ENCODE data around the gene EHF.

EHF gene

GRCh38 chr11:34636127-34636526 lies 15.2 kb downstream of the EHF start:
- no peak for TF ChIP-seq ZNF565 (CRISPR knock-in tag; conservative IDR thresholded peaks at IDR 0.05; ENCODE audit: low read depth)
- no peak for TF ChIP-seq ZC3H10 (CRISPR knock-in tag; IDR thresholded peaks at IDR 0.05)
- TF ChIP-seq PATZ1 (CRISPR knock-in tag; IDR thresholded peaks at IDR 0.05; ENCODE audit: borderline replicate concordance) = no peak
- ATAC-seq = no peak

DNA sequence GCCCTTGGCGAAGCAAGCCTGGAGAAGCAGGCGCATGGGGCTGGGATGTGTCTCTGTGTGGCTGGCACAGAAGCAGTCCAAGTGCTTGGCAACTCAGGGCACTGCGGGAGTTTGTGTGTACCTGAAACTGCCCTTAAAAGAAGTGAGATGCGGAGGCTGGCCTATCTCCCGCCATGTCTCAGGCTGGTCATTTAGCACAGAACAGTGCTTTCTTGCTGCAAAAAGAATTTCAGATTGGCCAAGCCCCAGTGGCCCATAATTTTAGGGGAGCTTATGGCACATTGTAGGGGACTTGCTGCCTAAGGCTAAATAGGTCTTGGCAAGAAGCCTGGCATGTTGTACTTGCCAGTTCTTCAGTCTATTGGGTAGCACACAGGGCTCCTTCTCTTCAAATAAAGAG lies 16.4 kb downstream of the EHF start:
- TF ChIP-seq ZFP30 (CRISPR knock-in tag; IDR thresholded peaks at IDR 0.05) (no peak), ARNTL (CRISPR knock-in tag; IDR thresholded peaks at IDR 0.05; ENCODE audit: borderline replicate concordance, low read depth) (no peak), PPARA (CRISPR knock-in tag; IDR thresholded peaks at IDR 0.05; ENCODE audit: borderline replicate concordance) (no peak), GLIS3 (CRISPR knock-in tag; IDR thresholded peaks at IDR 0.05) (no peak), TOX (CRISPR knock-in tag; IDR thresholded peaks at IDR 0.05; ENCODE audit: borderline replicate concordance) (no peak), ZFP3 (CRISPR knock-in tag; IDR thresholded peaks at IDR 0.05) (no peak), ESRRG (CRISPR knock-in tag; IDR thresholded peaks at IDR 0.05) (no peak), TSHZ2 (CRISPR knock-in tag; IDR thresholded peaks at IDR 0.05) (no peak), ZNF565 (CRISPR knock-in tag; conservative IDR thresholded peaks at IDR 0.05; ENCODE audit: low read depth) (no peak), ZC3H10 (CRISPR knock-in tag; IDR thresholded peaks at IDR 0.05) (no peak), TCF4 (CRISPR knock-in tag; IDR thresholded peaks at IDR 0.05; ENCODE audit: borderline replicate concordance) (no peak), ZNF70 (CRISPR knock-in tag; IDR thresholded peaks at IDR 0.05) (no peak), SNAI2 (CRISPR knock-in tag; IDR thresholded peaks at IDR 0.05) (no peak), ISL1 (CRISPR knock-in tag; IDR thresholded peaks at IDR 0.05) (no peak), POU6F1 (CRISPR knock-in tag; IDR thresholded peaks at IDR 0.05; ENCODE audit: borderline replicate concordance, low read depth) (no peak), RARB (CRISPR knock-in tag; IDR thresholded peaks at IDR 0.05) (no peak)
- TF ChIP-seq, protein P1, sequence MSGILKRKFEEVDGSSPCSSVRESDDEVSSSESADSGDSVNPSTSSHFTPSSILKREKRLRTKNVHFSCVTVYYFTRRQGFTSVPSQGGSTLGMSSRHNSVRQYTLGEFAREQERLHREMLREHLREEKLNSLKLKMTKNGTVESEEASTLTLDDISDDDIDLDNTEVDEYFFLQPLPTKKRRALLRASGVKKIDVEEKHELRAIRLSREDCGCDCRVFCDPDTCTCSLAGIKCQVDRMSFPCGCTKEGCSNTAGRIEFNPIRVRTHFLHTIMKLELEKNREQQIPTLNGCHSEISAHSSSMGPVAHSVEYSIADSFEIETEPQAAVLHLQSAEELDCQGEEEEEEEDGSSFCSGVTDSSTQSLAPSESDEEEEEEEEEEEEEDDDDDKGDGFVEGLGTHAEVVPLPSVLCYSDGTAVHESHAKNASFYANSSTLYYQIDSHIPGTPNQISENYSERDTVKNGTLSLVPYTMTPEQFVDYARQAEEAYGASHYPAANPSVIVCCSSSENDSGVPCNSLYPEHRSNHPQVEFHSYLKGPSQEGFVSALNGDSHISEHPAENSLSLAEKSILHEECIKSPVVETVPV (CRISPR knock-in tag; IDR thresholded peaks at IDR 0.05) = no peak
- ATAC-seq = no peak

DNA sequence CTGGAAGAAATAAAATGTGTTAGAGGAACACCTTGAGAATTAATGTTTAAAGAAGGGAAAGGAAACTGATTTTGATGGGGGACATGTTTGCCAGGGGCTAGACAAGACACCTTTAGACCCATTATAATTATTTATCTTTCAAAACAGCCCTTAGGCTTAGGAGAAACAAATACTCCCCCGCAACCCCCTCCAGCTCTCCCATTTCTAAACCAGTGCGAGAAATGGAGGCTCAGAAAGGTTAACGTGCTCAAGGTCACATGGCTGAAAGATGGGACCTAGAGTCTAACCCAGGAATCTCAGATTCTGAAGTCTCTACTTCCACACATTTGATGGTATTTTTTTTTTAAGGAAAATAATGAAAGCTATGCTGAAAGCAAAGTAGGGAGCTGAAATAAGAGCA lies 18.0 kb downstream of the EHF start:
- TF ChIP-seq POU6F1 (CRISPR knock-in tag; IDR thresholded peaks at IDR 0.05; ENCODE audit: borderline replicate concordance, low read depth) = no peak
- TF ChIP-seq, protein P1 (CRISPR knock-in tag; IDR thresholded peaks at IDR 0.05) = no peak
- TF ChIP-seq ZFP3 (CRISPR knock-in tag; IDR thresholded peaks at IDR 0.05) = no peak
- no peak for TF ChIP-seq RARB (CRISPR knock-in tag; IDR thresholded peaks at IDR 0.05)
- TF ChIP-seq ZFP30 (CRISPR knock-in tag; IDR thresholded peaks at IDR 0.05) = no peak
- no peak for TF ChIP-seq ZNF70 (CRISPR knock-in tag; IDR thresholded peaks at IDR 0.05)

More for the DNA sequence above, 18.0 kb downstream of the EHF start:
- ATAC-seq = no peak
